GM18499 (cell line): Measurements from ENCODE around the gene BBLN.

Experiments
- ATAC-seq: cut with Tn5 transposase; IDR thresholded peaks from one replicate; pipeline ENCODE4 v1.9.1; 2021; ENCODE audit warnings: moderate number of reproducible peaks; ENCODE audit not compliant: insufficient read depth, unreplicated experiment

Gene BBLN

DNA sequence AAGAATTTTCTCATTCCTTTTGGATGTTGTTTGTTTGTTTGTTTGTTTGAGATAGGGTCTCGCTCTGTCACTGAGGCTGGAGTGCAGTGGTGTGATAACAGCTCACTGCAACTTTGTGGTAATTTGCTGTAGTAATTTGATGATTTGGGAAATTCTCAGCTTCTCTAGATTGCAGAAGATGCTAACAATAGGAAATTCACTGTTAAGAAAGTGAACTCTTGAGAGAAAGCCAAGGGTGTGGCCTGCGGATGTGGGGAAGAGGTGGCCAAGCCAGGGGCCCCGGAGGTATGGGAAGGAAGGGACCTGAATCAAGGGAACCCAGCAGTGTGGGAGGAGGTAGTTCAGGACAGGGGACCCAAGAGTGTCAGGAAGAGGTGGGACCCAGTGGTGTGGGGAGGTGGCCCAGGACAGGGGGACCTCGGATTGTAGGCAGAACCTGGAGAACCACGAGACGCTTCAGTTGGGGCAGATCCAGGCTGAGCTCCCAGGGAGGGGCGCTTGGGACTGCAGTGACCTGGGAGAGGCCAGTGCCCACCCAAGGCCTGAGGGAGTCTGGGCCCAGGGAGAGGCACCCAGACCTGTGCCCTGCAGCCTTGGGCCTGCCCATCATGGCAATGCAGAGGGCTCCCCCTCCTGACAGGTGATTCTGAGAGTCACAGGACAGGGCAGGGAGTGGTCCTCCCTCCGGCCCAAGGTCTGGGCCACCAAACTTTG is 16.4 kb upstream of the BBLN start:
- ATAC-seq, result no peak

- ATAC-seq, result no peak
Observed at GRCh38 chr9:128144239-128145181, 15.6 kb upstream of the BBLN start.

- ATAC-seq, result no peak
Observed at GRCh38 chr9:128145536-128145935, 14.5 kb upstream of the BBLN start.

DNA sequence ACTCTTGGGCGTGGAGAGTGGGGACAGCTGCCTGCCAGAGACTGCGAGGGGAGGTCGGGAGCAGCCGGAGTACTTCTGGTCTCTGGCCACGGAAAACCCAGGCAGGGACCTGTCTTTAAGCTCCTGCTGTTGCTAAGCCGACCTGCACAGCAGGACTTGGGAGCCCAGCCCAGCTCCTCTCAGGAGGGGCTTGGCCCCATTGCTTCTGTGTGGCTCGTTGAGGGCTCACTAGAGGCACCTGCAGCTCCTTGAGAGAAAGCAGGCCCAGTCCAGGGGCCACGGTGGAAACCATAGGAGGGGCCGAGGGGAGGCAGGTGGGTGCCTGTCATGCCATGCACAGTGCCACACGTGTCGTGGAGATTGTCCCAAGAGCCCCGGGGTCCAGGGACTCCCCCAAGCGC is 14.1 kb upstream of the BBLN start:
- ATAC-seq, result no peak

- ATAC-seq, result no peak
Observed at GRCh38 chr9:128146591-128147120, 13.4 kb upstream of the BBLN start.

DNA sequence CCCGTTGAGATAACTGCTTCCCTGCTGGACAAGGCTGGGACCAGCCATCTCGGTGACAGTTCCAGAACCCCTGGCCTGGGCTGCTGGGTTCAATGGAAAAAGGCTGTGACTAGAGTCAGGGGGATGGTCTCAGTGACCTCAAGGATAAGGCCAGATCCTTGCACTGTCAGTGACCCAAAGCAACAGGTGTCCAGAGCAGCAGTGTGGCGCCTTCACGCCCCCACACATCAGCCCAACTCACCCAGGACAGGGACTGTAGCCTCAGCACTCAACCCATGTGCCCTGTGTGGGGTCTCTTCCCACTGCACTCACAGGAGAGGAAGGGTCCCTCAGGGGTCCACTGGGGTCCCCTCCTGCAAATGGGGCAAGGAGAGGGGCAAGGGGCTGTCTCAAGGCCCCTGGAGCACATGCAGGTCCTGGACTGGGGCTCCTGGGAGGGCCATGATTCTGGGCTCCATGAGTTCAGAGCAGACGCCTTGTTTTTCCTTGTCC is 11.5 kb upstream of the BBLN start:
- ATAC-seq, result no peak

- no peak for ATAC-seq
Observed at GRCh38 chr9:128149001-128149701, 10.9 kb upstream of the BBLN start, which contains the start of gene LCN2. Gene LCN2, plus strand, starts transcription at chr9:128149453. Its CDS starts 73 bp downstream, at chr9:128149526.

DNA sequence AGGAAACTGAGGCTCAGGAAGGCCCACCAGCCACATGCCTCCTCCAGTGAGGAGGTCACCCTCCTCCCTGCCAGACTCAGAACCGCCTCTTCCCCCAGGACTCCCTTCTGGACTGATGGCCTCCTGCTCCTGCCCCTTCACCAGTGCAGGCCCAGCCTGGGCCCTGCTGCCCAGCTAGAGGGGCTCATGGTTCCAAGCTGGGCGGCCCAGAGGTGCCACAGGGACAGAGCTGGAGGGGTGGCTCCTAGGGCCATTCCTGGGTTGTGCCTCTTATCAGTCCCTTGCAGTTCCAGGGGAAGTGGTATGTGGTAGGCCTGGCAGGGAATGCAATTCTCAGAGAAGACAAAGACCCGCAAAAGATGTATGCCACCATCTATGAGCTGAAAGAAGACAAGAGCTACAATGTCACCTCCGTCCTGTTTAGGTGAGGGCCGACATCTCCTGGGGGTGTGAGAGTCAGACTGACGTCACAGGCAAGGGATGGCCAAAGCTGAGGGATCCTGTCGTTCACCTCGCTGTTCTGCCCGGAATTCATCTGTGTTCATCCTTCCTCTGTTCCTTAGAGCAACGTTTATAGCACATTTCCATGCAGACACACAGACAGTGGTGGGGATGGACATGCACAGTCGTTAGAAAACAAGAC is 10.0 kb upstream of the BBLN start:
- no peak for ATAC-seq

DNA sequence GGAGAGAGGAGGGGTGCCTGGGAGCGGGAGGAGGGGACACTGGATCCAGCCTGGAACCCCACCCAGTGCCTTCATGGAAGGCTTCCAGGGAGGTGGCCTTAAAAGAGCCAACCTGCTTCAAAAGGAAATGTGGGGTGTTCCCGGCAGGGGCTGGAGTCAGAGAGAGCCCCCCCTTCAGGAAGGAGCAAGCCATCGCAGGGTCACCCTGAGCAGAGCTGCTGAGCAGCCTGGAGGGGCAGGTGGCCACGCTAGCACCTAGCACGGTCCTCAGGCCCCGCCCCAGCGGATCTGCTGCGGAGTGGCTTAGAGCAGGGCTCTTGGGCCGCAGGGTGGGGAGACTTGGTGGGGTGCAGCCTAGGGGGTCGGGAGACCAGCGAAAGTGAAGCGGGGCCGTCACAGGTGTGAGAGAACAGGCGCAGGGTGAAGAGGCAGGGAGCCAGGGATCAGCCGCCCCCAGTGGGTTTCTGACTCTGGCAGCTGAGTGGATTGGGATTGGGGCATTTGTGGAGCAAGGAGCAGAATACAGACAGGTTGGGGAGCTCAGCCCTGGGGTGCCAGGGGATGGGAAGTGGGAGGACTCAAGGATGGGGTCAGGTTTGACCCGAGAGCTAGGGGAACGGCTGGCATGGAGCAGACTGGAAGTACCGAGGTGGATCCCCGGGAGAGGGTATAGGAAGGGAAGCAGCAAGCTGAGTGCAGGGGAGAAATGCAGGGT is 9.3 kb upstream of the BBLN start:
- no peak for ATAC-seq

DNA sequence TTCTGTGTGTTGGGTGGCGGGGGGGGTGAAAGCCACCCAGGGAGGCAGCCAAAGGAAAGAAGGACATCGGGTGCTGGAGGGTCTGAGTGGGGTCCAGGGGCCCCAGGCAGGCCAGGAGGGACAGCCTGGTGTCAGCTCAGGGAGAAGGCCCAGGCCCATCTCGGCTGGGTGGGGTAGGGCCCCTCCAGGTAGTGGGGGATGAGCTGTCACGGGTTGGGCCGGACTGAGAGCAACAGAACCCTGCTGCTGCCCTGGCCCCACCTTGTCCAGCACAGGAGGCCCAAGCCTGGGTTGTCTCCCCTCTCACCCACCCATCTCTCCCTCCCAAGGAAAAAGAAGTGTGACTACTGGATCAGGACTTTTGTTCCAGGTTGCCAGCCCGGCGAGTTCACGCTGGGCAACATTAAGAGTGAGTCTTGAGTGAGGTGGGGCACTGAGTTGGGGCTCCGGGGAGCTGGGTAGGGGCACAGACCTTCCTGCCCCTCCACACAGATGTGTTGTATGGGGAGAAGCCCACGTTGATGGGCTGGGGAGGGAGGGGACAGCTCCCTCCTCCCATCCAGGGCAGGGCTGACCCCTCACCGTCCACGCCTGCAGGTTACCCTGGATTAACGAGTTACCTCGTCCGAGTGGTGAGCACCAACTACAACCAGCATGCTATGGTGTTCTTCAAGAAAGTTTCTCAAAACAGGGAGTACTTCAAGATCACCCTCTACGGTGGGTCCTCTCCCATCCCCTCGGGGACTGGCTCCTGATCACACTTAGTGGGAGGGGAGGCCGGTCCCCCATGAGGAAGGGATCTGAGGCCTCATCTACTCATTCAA is 8.5 kb upstream of the BBLN start:
- ATAC-seq, result no peak

DNA sequence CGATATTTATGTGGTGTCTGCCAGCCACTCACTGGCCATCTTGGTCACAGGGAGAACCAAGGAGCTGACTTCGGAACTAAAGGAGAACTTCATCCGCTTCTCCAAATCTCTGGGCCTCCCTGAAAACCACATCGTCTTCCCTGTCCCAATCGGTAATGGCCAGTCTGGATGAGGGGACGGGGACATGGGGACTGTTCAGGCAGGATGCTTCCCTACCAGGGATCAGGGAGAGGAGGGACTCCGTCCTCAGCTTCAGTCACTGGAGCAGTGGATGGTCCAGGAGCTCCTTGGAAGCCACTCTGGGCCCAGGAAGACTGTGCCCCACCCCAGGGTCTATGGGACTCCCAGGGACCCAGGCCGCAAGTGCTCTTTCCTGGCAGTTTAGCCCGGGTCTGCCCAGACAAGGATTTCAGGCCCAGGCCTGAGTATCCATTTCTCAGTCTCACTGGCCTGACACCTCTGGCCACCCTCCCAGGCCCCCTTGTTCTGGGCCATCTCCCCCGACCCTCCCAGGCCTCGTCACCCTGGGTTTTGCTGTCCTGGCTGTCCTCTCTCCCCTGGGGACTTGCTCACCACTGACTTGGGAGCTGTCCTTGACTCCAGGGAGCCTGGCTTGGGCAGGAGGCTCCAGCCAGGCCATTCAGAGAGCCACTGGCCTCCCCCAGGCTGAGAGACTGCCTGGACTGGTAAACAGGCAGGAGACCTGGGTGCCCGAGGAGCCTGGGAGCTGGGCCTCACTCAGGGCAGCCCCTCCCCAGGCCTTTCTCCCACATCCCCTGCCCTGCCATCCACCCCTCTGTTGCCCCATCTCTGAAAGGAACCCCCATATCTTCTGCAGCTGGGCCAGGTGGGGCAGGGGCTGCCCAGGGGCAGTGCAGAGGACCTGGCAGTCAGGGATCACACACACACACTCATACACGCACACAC is 7.7 kb upstream of the BBLN start:
- ATAC-seq, result no peak

- no peak for ATAC-seq
Observed at GRCh38 chr9:128153060-128153946, 6.8 kb upstream of the BBLN start.

DNA sequence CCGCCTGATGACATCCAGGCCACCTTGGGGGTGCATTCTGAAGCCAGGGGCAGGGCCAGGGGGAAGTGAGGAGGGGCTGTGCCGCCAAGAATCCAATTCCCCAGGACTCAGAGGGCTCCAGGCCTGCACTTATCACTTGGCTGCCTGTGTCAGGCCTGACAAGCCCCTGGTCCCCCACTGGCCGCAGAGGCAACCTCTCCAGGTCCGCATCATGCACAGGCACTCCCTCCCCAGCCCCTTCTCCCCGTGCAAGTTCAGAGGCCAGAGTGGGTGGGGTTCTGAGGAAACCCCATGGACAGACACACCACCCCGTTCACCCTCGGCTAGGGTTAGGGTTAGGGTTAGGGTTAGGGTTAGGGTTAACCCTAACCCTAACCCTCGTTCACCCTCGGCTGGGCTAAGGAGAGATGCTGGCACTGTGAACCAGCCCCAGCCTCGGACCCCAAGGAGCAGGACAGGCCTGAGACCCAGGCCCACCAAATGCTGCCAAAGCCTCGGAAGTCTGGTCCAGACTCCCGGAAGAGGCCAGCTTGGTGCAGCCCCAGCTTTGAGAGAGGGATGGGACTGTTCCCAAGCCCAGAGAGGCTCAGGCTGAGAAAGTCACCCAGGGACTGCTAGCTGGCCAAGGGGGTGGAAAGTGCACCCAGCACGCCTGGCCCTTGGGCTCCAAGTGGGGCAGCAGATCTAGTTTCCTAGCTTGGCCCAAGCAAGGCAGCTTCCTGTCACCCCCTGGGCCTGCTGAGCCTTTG is 5.9 kb upstream of the BBLN start:
- no peak for ATAC-seq

DNA sequence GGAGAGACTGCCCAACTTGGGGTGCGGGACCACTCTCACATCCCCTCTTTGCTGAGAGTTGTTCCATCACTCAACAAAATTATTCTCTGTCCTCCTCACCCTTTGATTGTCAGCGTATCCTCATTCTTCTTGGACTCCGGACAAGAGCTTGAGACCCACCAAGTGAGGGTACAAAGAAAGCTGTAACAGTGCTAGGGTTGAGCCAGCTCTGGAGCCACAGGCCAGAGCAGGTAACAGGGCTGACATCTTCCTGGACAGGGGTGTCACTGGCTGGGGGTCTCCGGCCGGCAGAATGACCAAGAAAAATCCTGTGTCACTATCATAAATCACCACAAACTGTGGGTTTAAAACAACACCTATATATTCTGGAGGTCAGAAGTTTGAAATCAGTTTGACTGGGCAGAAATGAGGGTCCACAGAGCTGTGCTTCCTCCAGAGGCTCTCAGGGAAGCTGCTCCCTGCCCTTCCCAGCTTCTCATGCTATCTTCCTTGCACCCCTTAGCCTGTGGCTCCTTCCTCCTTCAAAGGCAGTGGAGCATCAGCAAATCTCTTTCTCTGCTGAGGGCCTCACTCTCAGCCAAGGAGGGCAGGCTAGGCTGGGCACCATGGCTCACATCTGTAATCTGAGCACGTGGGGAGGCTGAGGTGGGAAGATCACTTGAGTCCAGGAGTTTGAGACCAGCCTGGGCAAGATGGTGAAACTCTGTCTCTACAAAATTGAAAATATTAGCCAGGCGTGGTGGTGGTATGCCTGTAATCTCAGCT is 4.1 kb upstream of the BBLN start:
- ATAC-seq, result no peak

DNA sequence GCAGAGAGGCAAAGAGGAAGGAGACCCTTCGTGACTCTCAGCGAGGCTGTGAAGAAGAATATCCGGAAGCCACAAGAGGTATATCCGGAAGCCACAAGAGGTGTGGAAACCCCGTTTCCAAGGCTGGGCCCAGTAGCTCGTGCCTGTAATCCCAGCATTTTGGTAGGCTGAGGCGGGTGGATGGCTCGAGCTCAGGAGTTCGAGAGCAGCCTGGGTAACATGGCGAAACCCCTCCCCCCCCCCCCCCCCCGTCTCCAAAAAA is 612 bp upstream of the BBLN start:
- no peak for ATAC-seq
